ENCODE results near the gene CDCP1.
A peak's percentile ranks its signal among the peaks of the same experiment; 100 is the strongest.
"Not testable (repeated sequence)": the region's sequence is repeated elsewhere in the genome, so short reads cannot be mapped to it uniquely, and the experiment has no call there.

Gene CDCP1

DNA sequence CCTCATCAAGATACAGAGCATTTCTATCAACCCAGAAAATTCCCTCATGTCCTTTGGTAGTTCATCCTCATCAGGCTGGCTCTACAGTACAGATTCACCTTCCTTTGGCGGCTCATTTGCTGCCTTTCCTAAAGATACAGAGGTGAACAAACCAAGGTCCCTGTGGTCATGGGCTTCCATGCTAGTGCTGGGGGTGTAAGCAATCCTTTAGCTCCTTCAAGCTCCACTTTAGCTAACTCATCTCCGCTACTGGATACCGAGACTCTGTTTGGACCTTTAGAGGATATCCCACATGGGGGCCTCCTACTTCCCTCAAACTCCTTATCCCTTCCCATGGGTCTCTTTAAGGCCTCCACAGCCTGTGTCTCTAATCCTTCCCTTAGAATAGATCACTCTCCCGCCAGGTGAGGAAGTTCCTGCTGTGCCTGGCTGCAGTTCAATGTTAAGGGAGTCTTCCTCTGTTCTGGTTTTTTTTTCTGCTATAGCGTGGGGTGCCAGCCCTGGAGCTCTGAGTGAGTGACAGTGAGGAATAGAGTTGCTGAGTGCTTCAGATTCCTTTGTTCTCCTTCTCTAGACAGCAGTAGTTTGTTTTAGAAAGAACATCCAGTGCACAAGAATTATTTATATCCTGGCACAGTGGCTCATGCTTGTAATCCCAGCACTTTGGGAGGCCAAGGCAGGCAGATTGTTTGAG lies 89.4 kb downstream of the CDCP1 start:
- no peak for DNase-seq (ENCODE audit: low read depth in 2 of 2)

DNA sequence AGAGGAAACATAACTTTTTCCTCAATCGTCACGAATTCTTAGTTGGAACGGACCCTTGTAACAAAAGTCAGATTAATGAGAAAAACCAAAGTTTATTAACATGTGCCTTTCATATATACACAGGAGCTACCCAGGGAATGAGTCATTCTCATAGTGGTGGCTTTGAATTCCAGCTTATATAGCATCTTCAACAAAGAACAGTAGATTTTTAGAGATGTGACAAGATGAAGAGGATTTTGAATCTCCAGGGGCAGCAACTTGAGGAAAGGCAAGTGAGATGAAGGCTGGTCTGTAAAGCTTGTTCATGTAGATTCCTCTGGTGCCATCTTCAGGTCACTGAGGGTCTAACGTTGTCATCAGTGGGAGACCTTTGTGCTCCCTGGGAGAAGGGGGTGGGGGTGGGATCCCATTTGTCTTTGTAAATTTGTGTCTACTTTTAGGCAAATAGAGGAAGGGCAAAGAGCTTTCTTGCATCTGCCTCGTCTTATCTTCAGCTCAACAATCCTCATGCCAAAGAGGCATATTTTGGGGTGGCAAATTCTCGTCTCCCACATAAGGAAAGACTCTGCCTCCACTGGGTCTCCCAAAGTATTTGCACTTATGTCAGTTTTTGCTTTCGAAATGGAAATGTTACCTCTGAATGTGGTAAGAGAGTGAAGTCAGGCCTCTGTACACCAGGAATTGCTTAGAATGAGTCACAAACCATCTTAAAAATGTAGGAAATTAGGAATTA lies 90.6 kb downstream of the CDCP1 start:
- no peak for DNase-seq (ENCODE audit: low read depth in 2 of 2)

DNA sequence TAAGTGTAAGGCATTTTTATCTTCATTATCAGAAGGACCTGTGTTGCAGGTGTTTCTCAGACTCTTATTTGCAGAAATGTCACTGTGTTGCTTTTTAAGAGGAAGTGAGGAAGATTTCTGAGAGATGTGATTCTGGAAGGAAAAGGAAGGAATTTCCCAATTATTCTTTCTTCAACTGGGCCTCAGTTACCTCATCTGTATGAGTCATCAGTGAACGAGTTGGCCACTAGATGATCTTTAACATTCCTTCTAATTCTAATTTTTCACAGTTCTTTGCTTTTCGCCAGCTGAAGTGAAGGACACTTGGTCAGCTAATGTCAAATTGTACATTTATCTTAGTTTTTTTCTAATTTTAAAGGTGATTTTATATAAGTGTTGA lies 91.2 kb downstream of the CDCP1 start:
- DNase-seq (ENCODE audit: low read depth in 2 of 2), result no peak

- no peak for DNase-seq (ENCODE audit: low read depth in 2 of 2)
These were observed 91.9 kb downstream of the CDCP1 start for GRCh38 chr3:45054196-45054857.

DNA sequence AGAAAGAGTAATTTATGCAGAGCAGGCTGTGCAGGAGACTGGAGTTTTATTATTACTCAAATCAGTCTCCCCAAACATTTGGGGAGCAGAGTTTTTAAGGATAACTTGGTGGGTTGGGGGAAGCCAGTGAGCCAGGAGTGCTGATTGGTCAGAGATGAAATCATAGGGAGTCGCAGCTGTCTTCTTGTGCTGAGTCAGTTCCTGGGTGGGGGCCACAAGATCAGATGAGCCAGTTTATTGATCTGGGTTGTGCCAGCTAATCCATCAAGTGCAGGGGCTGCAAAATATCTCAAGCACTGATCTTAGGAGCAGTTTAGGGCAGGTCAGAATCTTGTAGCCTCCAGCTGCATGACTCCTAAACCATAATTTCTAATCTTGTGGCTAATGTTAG lies 92.4 kb downstream of the CDCP1 start:
- not testable (repeated sequence) for DNase-seq (ENCODE audit: low read depth in 2 of 2)

DNA sequence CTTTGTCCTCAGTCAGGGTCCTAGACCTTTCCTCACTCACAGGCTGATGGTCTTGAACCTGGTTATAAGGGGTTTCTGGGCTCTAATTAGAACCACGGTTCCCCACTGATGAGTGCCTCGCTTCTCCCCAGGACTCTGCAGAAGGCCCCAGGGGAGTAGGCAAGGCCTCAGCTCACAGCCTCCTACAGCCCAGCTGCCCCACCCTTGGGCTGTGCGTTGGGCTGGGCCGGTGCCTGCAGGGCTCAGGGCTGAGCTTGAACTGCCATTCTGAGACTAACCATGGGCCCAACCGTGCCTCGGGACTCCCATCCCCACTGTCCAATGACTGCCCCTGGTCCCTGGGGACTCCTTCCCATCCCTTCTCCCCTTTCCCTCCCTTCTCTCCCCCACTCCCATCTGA lies 94.5 kb downstream of the CDCP1 start:
- no peak for DNase-seq (ENCODE audit: low read depth in 2 of 2)

DNA sequence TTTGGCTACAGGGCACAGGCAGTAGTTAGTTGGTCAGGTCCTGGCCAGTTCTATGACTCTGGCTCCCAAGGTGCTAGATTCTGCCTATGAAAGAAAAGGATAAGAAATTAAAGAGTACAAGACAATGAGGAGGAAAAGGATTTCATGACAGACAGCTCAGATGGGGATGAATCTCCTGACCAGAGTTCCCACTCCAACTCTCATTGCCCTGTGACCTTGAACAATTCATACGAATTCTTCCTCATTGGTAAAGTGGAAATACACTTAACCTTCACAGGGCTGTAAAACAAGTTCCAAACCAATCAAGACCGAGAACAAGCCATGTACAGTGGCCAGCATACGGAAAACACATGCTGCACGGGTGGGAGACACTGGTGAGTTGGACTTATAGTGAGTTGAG lies 96.4 kb downstream of the CDCP1 start:
- no peak for DNase-seq (ENCODE audit: low read depth in 2 of 2)

GRCh38 chr3:45048244-45048643 lies 97.9 kb downstream of the CDCP1 start:
- DNase-seq (ENCODE audit: low read depth in 2 of 2), result no peak

DNA sequence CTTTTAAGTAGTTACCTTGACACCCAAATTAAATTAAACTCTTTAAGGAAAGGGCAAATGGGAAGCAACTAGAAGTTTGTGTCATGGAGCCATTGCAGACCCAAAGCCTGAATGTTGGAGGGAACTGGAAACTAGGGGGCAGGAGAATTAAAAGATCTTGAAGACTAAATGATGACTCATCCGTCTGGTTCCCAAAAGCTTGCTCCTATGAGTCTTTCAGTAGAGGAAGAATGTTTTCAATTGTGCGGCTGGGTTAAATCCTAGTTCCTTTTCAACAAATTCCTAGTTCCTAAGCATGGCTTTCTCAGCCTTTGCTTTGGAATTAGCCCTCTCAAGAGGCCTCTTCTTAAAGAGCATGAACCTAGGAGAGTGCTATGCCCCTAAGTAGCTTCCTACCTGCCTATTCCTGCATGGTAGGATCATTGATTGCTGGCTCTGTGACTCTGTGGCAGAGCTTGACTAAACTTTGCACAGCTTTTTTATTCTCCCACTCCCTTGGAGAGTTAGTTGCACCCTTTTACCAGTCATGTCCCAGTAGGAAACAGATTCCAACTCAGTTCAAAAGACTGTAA lies 102.4 kb downstream of the CDCP1 start:
- no peak for DNase-seq (ENCODE audit: low read depth in 2 of 2)

DNA sequence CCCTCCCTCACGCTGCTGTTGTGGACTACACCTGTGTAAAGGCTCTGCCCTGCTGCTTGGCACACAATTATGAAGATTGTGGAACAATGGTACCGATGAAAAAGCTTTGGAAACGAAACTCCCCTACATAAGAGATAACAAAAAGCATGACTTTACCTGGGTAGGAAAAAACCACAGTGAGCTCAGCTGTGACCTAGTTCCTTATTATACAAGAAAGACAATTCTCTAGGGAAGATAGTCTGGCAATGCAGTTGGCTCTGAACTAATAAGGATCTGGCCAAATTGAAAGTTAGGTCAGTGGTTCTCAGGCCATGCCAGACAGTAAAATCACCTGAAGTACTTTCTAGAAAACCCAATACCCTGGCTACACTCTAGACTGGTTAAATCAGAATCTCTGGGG lies 104.0 kb downstream of the CDCP1 start:
- no peak for DNase-seq (ENCODE audit: low read depth in 2 of 2)

GRCh38 chr3:45041666-45042065 lies 104.5 kb downstream of the CDCP1 start:
- DNase-seq (ENCODE audit: low read depth in 2 of 2), result no peak

GRCh38 chr3:45037720-45038455 lies 108.3 kb downstream of the CDCP1 start:
- DNase-seq (ENCODE audit: low read depth in 2 of 2), result peak; percentile 77 to 82

GRCh38 chr3:45035441-45036301 lies 110.5 kb downstream of the CDCP1 start:
- DNase-seq (ENCODE audit: low read depth in 2 of 2), result no peak

- no peak for DNase-seq (ENCODE audit: low read depth in 2 of 2)
These were observed 111.4 kb downstream of the CDCP1 start for GRCh38 chr3:45034612-45035252.

- no peak for DNase-seq (ENCODE audit: low read depth in 2 of 2)
These were observed 112.4 kb downstream of the CDCP1 start for GRCh38 chr3:45033791-45034190.

Measured in stimulated activated CD8-positive, alpha-beta memory T cell treated with anti-CD3 and anti-CD28 coated beads, Interleukin-15, amount 100 ng/mL, for 48 hours (primary cell).